ENCODE results near the gene CADPS2. TPM values are rescaled to one million over a fixed set of nuclear protein-coding genes. Genes with fewer than 3 reads are reported as not detected.
A peak's percentile ranks its signal among the peaks of the same experiment; 100 is the strongest.

Gene CADPS2
- total and polyA plus RNA-seq, 2 of the 8 experiments (the other 6 are each of a cell fraction or from before 2014, with no cell fraction given) = 8.9 to 22.3 TPM

- TF ChIP-seq TAF1 (IDR thresholded peaks at IDR 0.05; ENCODE audit: low read depth, low read length) = no peak
- TF ChIP-seq TEAD4 (IDR thresholded peaks at IDR 0.05; ENCODE audit: low read depth, low read length) = no peak
- no peak for TF ChIP-seq KDM4A (IDR thresholded peaks at IDR 0.05; ENCODE audit: low read depth, low read length, severe bottlenecking)
- no peak for TF ChIP-seq BACH1 (IDR thresholded peaks at IDR 0.05; ENCODE audit: low read length)
- TF ChIP-seq BRCA1 (IDR thresholded peaks at IDR 0.05; ENCODE audit: low read depth, low read length) = no peak
- TF ChIP-seq GTF2F1 (IDR thresholded peaks at IDR 0.05; ENCODE audit: borderline replicate concordance, low read depth, low read length) = no peak
- no peak for TF ChIP-seq CTBP2 (IDR thresholded peaks at IDR 0.05; ENCODE audit: borderline replicate concordance, insufficient read depth, insufficient read length, low read length)
- TF ChIP-seq MAFK (IDR thresholded peaks at IDR 0.05; ENCODE audit: low read depth, low read length) = no peak
- TF ChIP-seq YY1 (IDR thresholded peaks at IDR 0.05; ENCODE audit: low read depth, low read length) = no peak
- TF ChIP-seq CHD1 (IDR thresholded peaks at IDR 0.05; ENCODE audit: low read depth, low read length) = no peak
- TF ChIP-seq PHF8 (conservative IDR thresholded peaks at IDR 0.05; ENCODE audit: low read depth, low read length) = no peak
- TF ChIP-seq KDM5A (IDR thresholded peaks at IDR 0.05; ENCODE audit: low read length) = no peak
- TF ChIP-seq MAX (IDR thresholded peaks at IDR 0.05) = no peak
- no peak for TF ChIP-seq EP300 (IDR thresholded peaks at IDR 0.05; ENCODE audit: borderline replicate concordance in 1 of 2, low read depth in 2 of 2, low read length in 2 of 2)
- H2BK5ac ChIP-seq (ENCODE audit: low read depth, low read length) = peak overlapping the region; percentile 86; the same call in 1 of the 2 replicates
- FAIRE-seq = peak; percentile 13
- H3K79me1 ChIP-seq (ENCODE audit: low read depth, low read length) = no peaks in the 10 kb centered on the region
- peaks cover 0 to 2% (median 0%) of the 10 kb centered on the region in 4 experiments; a peak in 1 of 7 replicates for H3K27me3 ChIP-seq (replicated peaks in 1 of 4; ENCODE audit: control insufficient read depth in 3 of 4, extremely low read depth in 1 of 4, insufficient read depth in 3 of 4, low read length in 3 of 4)
- WGBS, 2 experiments (ENCODE audit: extremely low coverage in 1 of 2, insufficient coverage in 1 of 2, insufficient read length in 1 of 2, insufficient replicate concordance in 2 of 2, low coverage in 1 of 2, low lambda C conversion rate in 2 of 2, missing lambda C conversion rate in 1 of 2) = 88% methylated on average over 1 of the region's 1 CpG; no CpG with 5 or more reads in 1 of the 2 experiments
- no peaks in the 10 kb centered on the region for H4K20me1 ChIP-seq (replicated peaks in 1 of 2; ENCODE audit: control insufficient read depth in 1 of 2, insufficient read depth in 2 of 2, low read length in 2 of 2)
- H4K8ac ChIP-seq (ENCODE audit: extremely low read depth, insufficient read depth, low read length) = no peak overlapping the region
- H3K36me3 ChIP-seq (ENCODE audit: control insufficient read depth in 2 of 4, insufficient read depth in 4 of 4, low read length in 3 of 4) = no peaks in the 10 kb centered on the region
- peak overlapping the region in 2 of 4 experiments; percentile 34 to 46; a peak in 2 of 7 replicates for H3K9ac ChIP-seq (replicated peaks in 1 of 4; ENCODE audit: extremely low read depth in 1 of 4, low read depth in 3 of 4, low read length in 3 of 4)
- H3K14ac ChIP-seq (ENCODE audit: insufficient read length) = no peak overlapping the region
- peak overlapping the region; percentile 20; the same call in 1 of the 2 replicates for H2BK12ac ChIP-seq (ENCODE audit: low read depth, low read length)
- no peak overlapping the region for H2AFZ ChIP-seq (ENCODE audit: low read length)
- DNase-seq (ENCODE audit: low read depth in 1 of 2, low spot score in 2 of 2) = no peak
- no peak overlapping the region for H2AK5ac ChIP-seq (ENCODE audit: low read depth, low read length)
- peak overlapping the region; percentile 26 for H3K18ac ChIP-seq (ENCODE audit: extremely low read depth, low read length)
- H3K4ac ChIP-seq (replicated peaks; ENCODE audit: insufficient read length, low read depth, low read length) = no peak overlapping the region
- ChIA-PET POLR2A (ENCODE audit: partially characterized antibody) (no interaction called here), CTCF (ENCODE audit: partially characterized antibody) (no interaction called here)
- peak overlapping the region; percentile 6 for H4K91ac ChIP-seq (replicated peaks; ENCODE audit: insufficient read length, low read length)
- H3K4me1 ChIP-seq (replicated peaks in 1 of 4; ENCODE audit: control insufficient read depth in 3 of 4, insufficient read depth in 4 of 4, low read length in 3 of 4) = peaks cover 6 to 32% (median 22%) of the 10 kb centered on the region in 4 experiments
- H3K4me2 ChIP-seq (ENCODE audit: insufficient read depth in 1 of 2, low read depth in 2 of 2, low read length in 2 of 2) = peak overlapping the region; percentile 25 to 52; a peak in 3 of 4 replicates
- no peak overlapping the region for H2BK20ac ChIP-seq (ENCODE audit: low read length)
- H3K23ac ChIP-seq (ENCODE audit: insufficient read length) = no peak overlapping the region
- no peaks in the 10 kb centered on the region for H3K23me2 ChIP-seq (ENCODE audit: low read depth, low read length)
- no peak overlapping the region for H3K56ac ChIP-seq (replicated peaks; ENCODE audit: insufficient read length, low read depth, low read length)
- peaks cover 0 to 10% of the 10 kb centered on the region in 2 experiments; a peak in 2 of 4 replicates for H3K79me2 ChIP-seq (ENCODE audit: control insufficient read depth in 1 of 2, insufficient read depth in 2 of 2, low read length in 2 of 2)
- H4K5ac ChIP-seq (ENCODE audit: insufficient read length, low read depth, low read length) = peak overlapping the region; percentile 19
- peak overlapping the region; percentile 69 for H3K27ac ChIP-seq (ENCODE audit: low read depth, low read length)
- peak overlapping the region; percentile 91 for H2BK120ac ChIP-seq (replicated peaks; ENCODE audit: low read depth, low read length)
- no peaks in the 10 kb centered on the region for H3K9me3 ChIP-seq (ENCODE audit: insufficient read depth in 2 of 2, low read depth in 1 of 2, low read length in 1 of 2)
- H3K4me3 ChIP-seq (ENCODE audit: extremely low read depth in 1 of 4, insufficient read depth in 2 of 4, low read depth in 3 of 4, low read length in 4 of 4) = peak overlapping the region in 1 of 4 experiments; percentile 27; a peak in 1 of 8 replicates
- H2BK15ac ChIP-seq (ENCODE audit: low read length) = no peak overlapping the region
These were observed 206.4 kb downstream of the CADPS2 start for GRCh38 chr7:122679813-122680212.

All from H1 (cell line).